GM18508 (cell line): ENCODE results near the gene AGFG2.
"Not testable (repeated sequence)": the region's sequence is repeated elsewhere in the genome, so short reads cannot be mapped to it uniquely, and the experiment has no call there.

ENCODE experiments used
- ATAC-seq: cut with Tn5 transposase; IDR thresholded peaks from one replicate; pipeline ENCODE4 v1.9.1; 2021; ENCODE audit warnings: moderate number of reproducible peaks; ENCODE audit not compliant: insufficient read depth, unreplicated experiment

The AGFG2 gene

GRCh38 chr7:100546926-100547800 is 8.2 kb downstream of the AGFG2 start:
- ATAC-seq: no peak

- no peak for ATAC-seq
Measured at GRCh38 chr7:100547872-100548271, 8.9 kb downstream of the AGFG2 start.

- ATAC-seq: not testable (repeated sequence)
Measured at GRCh38 chr7:100548446-100548845, 9.4 kb downstream of the AGFG2 start.

- ATAC-seq: no peak
Measured at GRCh38 chr7:100552532-100552931, 13.5 kb downstream of the AGFG2 start.

- ATAC-seq: no peak
Measured at GRCh38 chr7:100553032-100553431, 14.0 kb downstream of the AGFG2 start.

- ATAC-seq: no peak
Measured at GRCh38 chr7:100555701-100556100, 16.7 kb downstream of the AGFG2 start.

GRCh38 chr7:100556541-100556940 is 17.5 kb downstream of the AGFG2 start:
- no peak for ATAC-seq

- ATAC-seq: no peak
Measured at GRCh38 chr7:100559127-100559526, 20.1 kb downstream of the AGFG2 start.

- no peak for ATAC-seq
Measured at GRCh38 chr7:100561491-100562194, 22.6 kb downstream of the AGFG2 start.

- ATAC-seq: no peak
Measured at GRCh38 chr7:100562195-100563099, 23.4 kb downstream of the AGFG2 start.

- no peak for ATAC-seq
Measured at GRCh38 chr7:100563100-100563564, 24.1 kb downstream of the AGFG2 start.

- no peak for ATAC-seq
Measured at GRCh38 chr7:100563809-100564400, 24.9 kb downstream of the AGFG2 start.

- ATAC-seq: not testable (repeated sequence)
Measured at GRCh38 chr7:100564405-100564804, 25.4 kb downstream of the AGFG2 start.

GRCh38 chr7:100565133-100565571 is 26.1 kb downstream of the AGFG2 start:
- ATAC-seq: no peak

GRCh38 chr7:100566018-100566531 is 27.1 kb downstream of the AGFG2 start:
- no peak for ATAC-seq

GRCh38 chr7:100567031-100567730 is 28.2 kb downstream of the AGFG2 start:
- ATAC-seq: no peak

GRCh38 chr7:100567751-100568175 is 28.8 kb downstream of the AGFG2 start:
- ATAC-seq: no peak

GRCh38 chr7:100568176-100568895 is 29.3 kb downstream of the AGFG2 start:
- no peak for ATAC-seq
